ENCODE measurements around the gene BLVRB.
"Not testable (repeated sequence)": the region's sequence is repeated elsewhere in the genome, so short reads cannot be mapped to it uniquely, and the experiment has no call there.

The BLVRB gene

GRCh38 chr19:40412866-40413265 lies 52.7 kb downstream of the BLVRB start:
- TF ChIP-seq, protein P1, sequence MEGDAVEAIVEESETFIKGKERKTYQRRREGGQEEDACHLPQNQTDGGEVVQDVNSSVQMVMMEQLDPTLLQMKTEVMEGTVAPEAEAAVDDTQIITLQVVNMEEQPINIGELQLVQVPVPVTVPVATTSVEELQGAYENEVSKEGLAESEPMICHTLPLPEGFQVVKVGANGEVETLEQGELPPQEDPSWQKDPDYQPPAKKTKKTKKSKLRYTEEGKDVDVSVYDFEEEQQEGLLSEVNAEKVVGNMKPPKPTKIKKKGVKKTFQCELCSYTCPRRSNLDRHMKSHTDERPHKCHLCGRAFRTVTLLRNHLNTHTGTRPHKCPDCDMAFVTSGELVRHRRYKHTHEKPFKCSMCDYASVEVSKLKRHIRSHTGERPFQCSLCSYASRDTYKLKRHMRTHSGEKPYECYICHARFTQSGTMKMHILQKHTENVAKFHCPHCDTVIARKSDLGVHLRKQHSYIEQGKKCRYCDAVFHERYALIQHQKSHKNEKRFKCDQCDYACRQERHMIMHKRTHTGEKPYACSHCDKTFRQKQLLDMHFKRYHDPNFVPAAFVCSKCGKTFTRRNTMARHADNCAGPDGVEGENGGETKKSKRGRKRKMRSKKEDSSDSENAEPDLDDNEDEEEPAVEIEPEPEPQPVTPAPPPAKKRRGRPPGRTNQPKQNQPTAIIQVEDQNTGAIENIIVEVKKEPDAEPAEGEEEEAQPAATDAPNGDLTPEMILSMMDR (IDR thresholded peaks at IDR 0.05; ENCODE audit: low read depth, low read length, missing control alignments), result no peak
- DNase-seq (ENCODE audit: extremely low read depth, low read depth), result no peak
- H3K4me3 ChIP-seq (replicated peaks; ENCODE audit: low read depth, low read length), result no peak overlapping the region

DNA sequence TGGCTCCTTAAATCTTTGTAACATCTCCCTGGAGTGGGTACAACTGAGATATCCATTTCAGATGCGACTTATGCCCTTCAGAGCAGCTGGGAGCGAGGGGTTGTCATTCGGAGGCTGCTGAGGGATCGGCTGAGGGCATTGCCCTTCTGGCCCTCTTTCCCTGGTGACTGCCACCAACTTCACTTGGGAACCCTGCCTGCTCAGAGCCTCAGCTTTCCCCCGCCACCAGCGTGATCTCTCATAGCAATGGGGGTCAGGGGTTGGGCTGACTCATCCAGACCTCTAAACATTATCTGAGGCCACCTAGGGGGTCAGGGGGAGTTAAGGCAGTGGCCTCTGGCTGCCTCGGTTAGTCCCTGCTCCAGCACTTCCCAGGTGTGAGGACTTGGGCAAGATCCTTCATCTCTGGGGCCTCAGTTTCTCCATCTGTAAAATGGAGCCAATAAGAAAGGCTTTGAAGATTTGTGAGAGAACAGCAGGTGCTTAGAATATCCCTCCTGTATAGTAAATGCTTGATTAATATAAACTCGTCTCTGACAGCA lies 53.5 kb downstream of the BLVRB start:
- TF ChIP-seq, protein P1 (IDR thresholded peaks at IDR 0.05; ENCODE audit: low read depth, low read length, missing control alignments), result no peak
- no peak overlapping the region for H3K4me3 ChIP-seq (replicated peaks; ENCODE audit: low read depth, low read length)
- DNase-seq (ENCODE audit: extremely low read depth, low read depth), result no peak

GRCh38 chr19:40411125-40411842 lies 54.3 kb downstream of the BLVRB start:
- no peak for DNase-seq (ENCODE audit: extremely low read depth, low read depth)
- TF ChIP-seq, protein P1 (IDR thresholded peaks at IDR 0.05; ENCODE audit: low read depth, low read length, missing control alignments), result no peak
- no peak overlapping the region for H3K4me3 ChIP-seq (replicated peaks; ENCODE audit: low read depth, low read length)

DNA sequence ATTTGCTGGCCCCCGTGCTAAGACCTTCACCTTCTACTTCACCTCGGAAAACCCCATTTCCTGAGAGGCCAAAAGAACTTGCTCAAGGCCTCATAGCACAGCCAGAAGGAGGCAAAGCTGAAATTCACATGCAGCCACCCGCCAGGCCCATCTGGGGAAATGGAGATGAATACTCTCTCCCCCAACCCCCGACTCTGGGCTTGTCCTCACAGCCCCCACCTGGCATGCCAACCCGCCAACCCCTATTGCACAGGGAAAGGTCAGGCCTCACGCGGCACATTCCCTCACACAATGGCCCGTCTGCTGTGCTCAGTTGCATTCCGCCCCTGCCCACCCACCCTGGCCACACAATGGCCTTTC lies 55.5 kb downstream of the BLVRB start:
- H3K4me3 ChIP-seq (replicated peaks; ENCODE audit: low read depth, low read length), result no peak overlapping the region
- TF ChIP-seq, protein P1 (IDR thresholded peaks at IDR 0.05; ENCODE audit: low read depth, low read length, missing control alignments), result no peak
- no peak for DNase-seq (ENCODE audit: extremely low read depth, low read depth)

- not testable (repeated sequence) for DNase-seq (ENCODE audit: extremely low read depth, low read depth); H3K4me3 ChIP-seq (replicated peaks; ENCODE audit: low read depth, low read length)
Observed at GRCh38 chr19:40408598-40408925, 57.0 kb downstream of the BLVRB start.

DNA sequence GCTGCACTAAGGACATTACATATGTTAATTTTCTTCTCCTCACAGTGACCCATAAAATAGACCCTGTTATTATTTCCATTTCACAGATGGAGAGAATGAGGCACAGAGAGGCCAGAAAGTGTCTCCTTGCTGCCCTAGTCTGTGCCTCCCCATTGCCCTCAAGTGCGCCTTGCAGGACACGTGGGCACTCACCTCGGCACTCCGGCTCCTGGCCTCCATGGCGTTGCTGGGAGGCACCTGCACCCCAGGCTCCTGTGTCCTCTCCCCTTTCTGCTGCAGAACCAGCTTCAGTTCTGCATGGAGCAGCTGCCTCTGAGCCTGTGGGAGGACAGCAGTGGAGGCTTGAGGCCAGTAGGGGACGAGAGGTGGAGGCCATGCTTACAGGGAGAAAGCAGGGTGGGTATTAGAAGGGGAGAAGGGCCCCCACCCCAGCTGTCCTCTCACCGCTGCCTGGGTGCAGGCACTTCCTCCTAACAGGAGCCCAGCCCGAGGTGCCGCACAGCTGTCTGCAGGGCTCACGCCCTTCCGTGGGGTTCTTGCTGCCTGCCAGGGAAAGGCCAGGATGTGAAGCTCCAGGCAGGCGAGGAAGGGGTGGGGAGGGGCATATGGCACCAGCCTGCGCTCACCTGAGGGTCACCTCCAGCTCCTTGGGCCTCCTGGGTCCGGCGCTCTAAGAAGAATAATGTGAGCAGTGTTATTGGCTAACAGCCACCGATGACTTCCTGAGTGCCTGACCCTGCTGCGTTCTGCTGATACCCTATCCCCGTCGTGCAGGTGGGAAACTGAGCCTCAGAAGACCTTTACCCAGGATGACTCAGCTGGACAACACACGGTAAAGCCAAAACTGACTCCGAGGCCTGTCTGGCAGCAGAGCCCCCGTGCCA lies 57.6 kb downstream of the BLVRB start:
- no peak overlapping the region for H3K4me3 ChIP-seq (replicated peaks; ENCODE audit: low read depth, low read length)
- TF ChIP-seq, protein P1 (IDR thresholded peaks at IDR 0.05; ENCODE audit: low read depth, low read length, missing control alignments), result no peak
- DNase-seq (ENCODE audit: extremely low read depth, low read depth), result no peak

GRCh38 chr19:40403262-40403984 lies 62.1 kb downstream of the BLVRB start:
- DNase-seq (ENCODE audit: extremely low read depth, low read depth), result peak; percentile 54
- H3K4me3 ChIP-seq (replicated peaks; ENCODE audit: low read depth, low read length), result peak overlapping the region; percentile 49
- TF ChIP-seq, protein P1 (IDR thresholded peaks at IDR 0.05; ENCODE audit: low read depth, low read length, missing control alignments), result no peak

All from HFF-Myc (cell line).